SK-N-SH (cell line): Measurements from ENCODE around the gene OCIAD1. TPM values are rescaled to one million over a fixed set of nuclear protein-coding genes. Genes with fewer than 3 reads are reported as not detected.
"Not testable (repeated sequence)": the region's sequence is repeated elsewhere in the genome, so short reads cannot be mapped to it uniquely, and the experiment has no call there.

ENCODE experiments used
- CTCF ChIA-PET: fragments of 300-600, 350-600 bp; formaldehyde crosslinking; extraction: SDS; loops from one replicate; lab custom pipeline; 2021; lab: Yijun Ruan, JAX
- POLR2A ChIA-PET: fragments of 350-600 bp; sonication (Branson Sonifier 250); formaldehyde crosslinking; extraction: SDS; loops from one replicate; lab custom pipeline; 2020; ENCODE audit warnings: antibody characterized with exemption, inconsistent platforms; lab: Yijun Ruan, JAX
- DNase-seq: peaks from one replicate; pipeline ENCODE4 v3.0.0; 2012
- H2AFZ ChIP-seq: fragments of 200-600 bp; sonication (generic); 2 replicates; pipeline ENCODE4 v1.8.1; 2016; ENCODE audit warnings: antibody characterized with exemption, mild to moderate bottlenecking, low read depth
- H3F3A ChIP-seq: fragments of 200-600 bp; sonication (generic); replicated peaks from 2 replicates; pipeline ENCODE3; 2016; ENCODE audit warnings: antibody characterized with exemption, mild to moderate bottlenecking; ENCODE audit not compliant: insufficient read depth
- H3K27ac ChIP-seq, 2 experiments: fragments of 200-500 bp in 1 of 2; fragments of 200-600 bp in 1 of 2; sonication (Bioruptor generic) in 1 of 2; sonication (generic), shearing (Covaris generic) in 1 of 2; 2 replicates each; pipeline versions ENCODE4 v1.5.1 to v1.6.1; 2014 to 2016; ENCODE audit warnings: low read depth in 2 of 2, inconsistent platforms in 1 of 2, low read length in 1 of 2, mild to moderate bottlenecking in 1 of 2, mixed read lengths in 1 of 2
- H3K27me3 ChIP-seq: fragments of 200-600 bp; sonication (generic), shearing (Covaris generic); 2 replicates; pipeline ENCODE4 v1.6.1; 2016; ENCODE audit warnings: mixed run types; ENCODE audit not compliant: insufficient read depth
- H3K36me3 ChIP-seq, 2 experiments: fragments of 200-500 bp in 1 of 2; fragments of 200-600 bp in 1 of 2; sonication (Bioruptor generic) in 1 of 2; sonication (generic) in 1 of 2; replicated peaks in 1 of 2; 2 replicates each; pipeline versions ENCODE3 to v1.5.1; 2014 to 2016; ENCODE audit warnings: low read length in 1 of 2, mild to moderate bottlenecking in 1 of 2; ENCODE audit not compliant: insufficient read depth in 2 of 2, control insufficient read depth in 1 of 2
- H3K4me1 ChIP-seq, 2 experiments: fragments of 200-500 bp in 1 of 2; fragments of 200-600 bp in 1 of 2; sonication (Bioruptor generic) in 1 of 2; sonication (generic), shearing (Covaris generic) in 1 of 2; 2 replicates each; pipeline versions ENCODE4 v1.5.1 to v1.6.1; 2014 to 2016; ENCODE audit warnings: low read depth in 1 of 2, low read length in 1 of 2, mixed run types in 1 of 2; ENCODE audit not compliant: insufficient read depth in 2 of 2, control insufficient read depth in 1 of 2
- H3K4me2 ChIP-seq: fragments of 200-600 bp; sonication (generic), shearing (Covaris generic); 2 replicates; pipeline ENCODE4 v1.6.1; 2017; ENCODE audit warnings: mixed run types
- H3K4me3 ChIP-seq, 2 experiments: fragments of 200-500 bp in 1 of 2; fragments of 200-600 bp in 1 of 2; sonication (Bioruptor generic) in 1 of 2; sonication (generic), shearing (Covaris generic) in 1 of 2; 2 replicates each; pipeline versions ENCODE4 v1.5.1 to v1.8.1; 2014 to 2016; ENCODE audit warnings: low read depth in 2 of 2, inconsistent platforms in 1 of 2, low read length in 1 of 2, mild to moderate bottlenecking in 1 of 2, mixed read lengths in 1 of 2, moderate library complexity in 1 of 2
- H3K79me2 ChIP-seq: fragments of 200-600 bp; sonication (generic); 2 replicates; pipeline ENCODE4 v1.8.1; 2017; ENCODE audit warnings: mild to moderate bottlenecking; ENCODE audit not compliant: insufficient read depth
- H3K9ac ChIP-seq: fragments of 200-600 bp; sonication (generic); 2 replicates; pipeline ENCODE4 v1.6.1; 2017; ENCODE audit warnings: mixed run types
- H3K9me2 ChIP-seq: fragments of 200-600 bp; sonication (generic); 2 replicates; pipeline ENCODE4 v1.6.1; 2017; ENCODE audit warnings: mixed run types
- H3K9me3 ChIP-seq: fragments of 200-600 bp; sonication (generic); 2 replicates; pipeline ENCODE4 v1.6.1; 2017; ENCODE audit warnings: mixed run types, mild to moderate bottlenecking, moderate library complexity
- H4K20me1 ChIP-seq: fragments of 200-600 bp; sonication (generic); 2 replicates; pipeline ENCODE4 v1.6.1; 2017; ENCODE audit warnings: mild to moderate bottlenecking, mixed run types; ENCODE audit not compliant: insufficient read depth
- EZH2phosphoT487 ChIP-seq: fragments of 200-600 bp; sonication (generic); IDR thresholded peaks from 2 replicates; pipeline ENCODE4 v1.6.1; 2017; ENCODE audit warnings: low read depth, mixed run types, mild to moderate bottlenecking, antibody characterized with exemption, moderate library complexity, borderline replicate concordance
- FOSL2 ChIP-seq: IDR thresholded peaks from 2 replicates; pipeline ENCODE4 v1.4.0; 2012; ENCODE audit warnings: low read depth, mild to moderate bottlenecking, moderate library complexity, borderline replicate concordance
- FOXJ3 ChIP-seq: sonication (generic); formaldehyde crosslinking; IDR thresholded peaks from 2 replicates; pipeline ENCODE4 v1.5.1; 2020; ENCODE audit warnings: mild to moderate bottlenecking, missing genetic modification reagents
- FOXM1 ChIP-seq: IDR thresholded peaks from 2 replicates; pipeline ENCODE4 v1.4.0; 2012; ENCODE audit warnings: low read depth, mild to moderate bottlenecking
- POLR2AphosphoS5 ChIP-seq: IDR thresholded peaks from 2 replicates; pipeline ENCODE4 v1.6.1; 2012; ENCODE audit warnings: low read depth, low read length
- RAD21 ChIP-seq: IDR thresholded peaks from 2 replicates; pipeline ENCODE4 v1.6.1; 2012; ENCODE audit warnings: mild to moderate bottlenecking, low read length
- REST ChIP-seq: IDR thresholded peaks from 2 replicates; pipeline ENCODE4 v1.6.1; 2012; ENCODE audit warnings: mild to moderate bottlenecking, low read depth, low read length, moderate library complexity
- SIN3A ChIP-seq: IDR thresholded peaks from 2 replicates; pipeline ENCODE4 v1.6.1; 2012; ENCODE audit warnings: low read depth, mild to moderate bottlenecking, low read length, moderate library complexity, borderline replicate concordance
- SMC3 ChIP-seq: IDR thresholded peaks from 2 replicates; pipeline ENCODE4 v1.6.1; 2012; ENCODE audit warnings: low read depth, low read length, improper control_type of control experiment
- YY1 ChIP-seq: IDR thresholded peaks from 2 replicates; pipeline ENCODE4 v1.4.0; 2012; ENCODE audit warnings: low read depth, mild to moderate bottlenecking
- WGBS: methylation state at CpG from one replicate; pipeline ENCODE4 v1.1.6; 2017; ENCODE audit warnings: low lambda C conversion rate; 5-methylcytosine and 5-hydroxymethylcytosine counted together
- polyA plus RNA-seq, 3 experiments: library from polyadenylated mRNA; depleted of rRNA; stranded (reverse); fragments of >200 nt; gene quantifications; 2 replicates each; pipeline ENCODE4 v1.2.3, GENCODE V29; 2012
- TF ChIP-seq, protein P1 (sequence below): IDR thresholded peaks from 2 replicates; pipeline ENCODE4; 2012

Gene OCIAD1
- polyA plus RNA-seq, 1 of the 3 experiments (the other 2 are of a cell fraction): 113 TPM

DNA sequence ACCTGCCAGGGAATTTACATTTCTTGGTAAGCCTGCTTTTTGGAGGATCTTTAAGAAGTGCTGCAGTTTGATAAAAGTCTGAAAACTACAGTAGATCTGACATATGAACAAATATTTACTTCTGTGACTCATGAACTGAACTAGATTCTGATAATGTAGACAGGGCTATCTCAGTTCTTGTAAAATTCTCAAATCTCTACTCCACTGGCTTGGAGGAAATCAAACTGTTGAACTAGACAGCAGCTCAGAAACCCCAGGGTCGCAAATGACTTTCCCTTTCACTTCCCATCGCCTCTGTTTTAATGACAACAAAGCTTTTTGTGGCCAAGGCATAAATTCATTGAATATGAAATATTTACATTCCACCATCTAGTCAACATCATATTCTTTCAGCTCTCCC lies 15.4 kb upstream of the OCIAD1 start:
- no peak for DNase-seq
- POLR2A ChIA-PET: no interaction called here
- Histone ChIP-seq H3K79me2 (no peaks in the 10 kb centered on the region), H3K9ac (no peak overlapping the region), H3F3A (no peaks in the 10 kb centered on the region), H3K9me3 (no peaks in the 10 kb centered on the region), H4K20me1 (no peaks in the 10 kb centered on the region), H3K4me3 (no peak overlapping the region), H2AFZ (no peak overlapping the region), H3K36me3 (no peaks in the 10 kb centered on the region), H3K4me2 (no peak overlapping the region), H3K4me1 (no peaks in the 10 kb centered on the region), H3K9me2 (no peaks in the 10 kb centered on the region), H3K27ac (no peak overlapping the region), H3K27me3 (no peaks in the 10 kb centered on the region)
- WGBS: 87% methylated on average over 2 of the region's 2 CpGs
- TF ChIP-seq SMC3: no peak
- TF ChIP-seq FOXJ3: no peak
- no peak for TF ChIP-seq YY1
- TF ChIP-seq EZH2phosphoT487: no peak
- no peak for TF ChIP-seq POLR2AphosphoS5
- TF ChIP-seq, protein P1, sequence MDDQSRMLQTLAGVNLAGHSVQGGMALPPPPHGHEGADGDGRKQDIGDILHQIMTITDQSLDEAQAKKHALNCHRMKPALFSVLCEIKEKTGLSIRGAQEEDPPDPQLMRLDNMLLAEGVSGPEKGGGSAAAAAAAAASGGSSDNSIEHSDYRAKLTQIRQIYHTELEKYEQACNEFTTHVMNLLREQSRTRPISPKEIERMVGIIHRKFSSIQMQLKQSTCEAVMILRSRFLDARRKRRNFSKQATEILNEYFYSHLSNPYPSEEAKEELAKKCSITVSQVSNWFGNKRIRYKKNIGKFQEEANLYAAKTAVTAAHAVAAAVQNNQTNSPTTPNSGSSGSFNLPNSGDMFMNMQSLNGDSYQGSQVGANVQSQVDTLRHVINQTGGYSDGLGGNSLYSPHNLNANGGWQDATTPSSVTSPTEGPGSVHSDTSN: no peak
- TF ChIP-seq FOSL2: no peak
- no peak for TF ChIP-seq RAD21
- no peak for TF ChIP-seq FOXM1
- no peak for TF ChIP-seq REST
- TF ChIP-seq SIN3A: no peak
- CTCF ChIA-PET: interaction anchor here (1.6 kb wide), 1 partner anchor 237 kb away, joined by 4 read pairs; no protein-coding TSS in a partner anchor

- H3K36me3 ChIP-seq, H3K4me2 ChIP-seq, H3K9me2 ChIP-seq, H4K20me1 ChIP-seq, POLR2A ChIA-PET, H3F3A ChIP-seq, H3K27me3 ChIP-seq, H3K79me2 ChIP-seq, H2AFZ ChIP-seq, H3K4me3 ChIP-seq, H3K9me3 ChIP-seq, DNase-seq, H3K27ac ChIP-seq, H3K9ac ChIP-seq, H3K4me1 ChIP-seq: not testable (repeated sequence)
- CTCF ChIA-PET: interaction anchor here (1.6 kb wide), 1 partner anchor 238 kb away, joined by 4 read pairs; no protein-coding TSS in a partner anchor
- 93% methylated on average over 7 of the region's 7 CpGs for WGBS
Observed at GRCh38 chr4:48816297-48816696, 14.6 kb upstream of the OCIAD1 start.
